Activated effector memory CD4-positive, alpha-beta T cell treated with Interleukin-2 at 50 U/mL for 16 hours (primary cell): ENCODE results near the gene TEKTIP1.
"Not testable (repeated sequence)": the region's sequence is repeated elsewhere in the genome, so short reads cannot be mapped to it uniquely, and the experiment has no call there.

ENCODE experiments used
- DNase-seq: peaks from one replicate; pipeline ENCODE4 v3.0.0-alpha.2; 2020

TEKTIP1 gene

GRCh38 chr19:3524078-3524842, 14.7 kb upstream of the TEKTIP1 start:
- no peak for DNase-seq

GRCh38 chr19:3524904-3525451, 14.0 kb upstream of the TEKTIP1 start:
- no peak for DNase-seq

DNA sequence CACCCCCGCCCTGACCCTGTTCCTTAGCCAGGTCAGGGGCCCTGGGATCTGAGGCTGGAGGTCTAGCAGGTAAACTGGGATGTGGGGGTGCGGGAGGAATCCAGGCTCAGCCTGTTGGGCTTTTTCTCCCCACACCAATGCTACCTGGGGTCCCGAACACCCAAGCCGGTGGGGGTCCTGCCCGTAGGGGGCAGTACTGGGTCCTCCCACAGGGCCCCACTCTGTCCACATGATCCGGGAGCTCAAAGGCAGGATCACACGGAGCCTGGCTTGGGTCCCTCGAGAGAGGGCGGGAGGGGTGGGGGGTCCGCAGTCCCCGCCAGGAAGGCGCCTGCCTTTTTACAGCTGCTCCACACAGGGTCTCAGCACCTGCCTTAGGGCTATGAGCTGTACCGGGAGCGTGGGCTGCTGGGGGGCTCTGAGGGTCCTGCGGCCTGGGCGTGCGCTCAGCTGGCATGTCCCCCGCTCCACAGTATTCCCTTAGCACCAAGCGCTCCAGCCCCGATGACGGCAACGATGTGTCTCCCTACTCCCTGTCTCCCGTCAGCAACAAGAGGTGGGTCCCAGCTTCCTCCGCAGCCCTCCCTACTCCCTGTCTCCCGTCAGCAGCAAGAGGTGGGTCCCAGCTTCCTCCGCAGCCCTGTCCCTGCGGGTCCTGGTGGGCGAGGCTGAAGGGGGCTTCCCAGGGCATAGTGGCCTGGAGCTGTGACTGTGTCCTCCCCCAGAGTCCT, 12.3 kb upstream of the TEKTIP1 start:
- DNase-seq: no peak

DNA sequence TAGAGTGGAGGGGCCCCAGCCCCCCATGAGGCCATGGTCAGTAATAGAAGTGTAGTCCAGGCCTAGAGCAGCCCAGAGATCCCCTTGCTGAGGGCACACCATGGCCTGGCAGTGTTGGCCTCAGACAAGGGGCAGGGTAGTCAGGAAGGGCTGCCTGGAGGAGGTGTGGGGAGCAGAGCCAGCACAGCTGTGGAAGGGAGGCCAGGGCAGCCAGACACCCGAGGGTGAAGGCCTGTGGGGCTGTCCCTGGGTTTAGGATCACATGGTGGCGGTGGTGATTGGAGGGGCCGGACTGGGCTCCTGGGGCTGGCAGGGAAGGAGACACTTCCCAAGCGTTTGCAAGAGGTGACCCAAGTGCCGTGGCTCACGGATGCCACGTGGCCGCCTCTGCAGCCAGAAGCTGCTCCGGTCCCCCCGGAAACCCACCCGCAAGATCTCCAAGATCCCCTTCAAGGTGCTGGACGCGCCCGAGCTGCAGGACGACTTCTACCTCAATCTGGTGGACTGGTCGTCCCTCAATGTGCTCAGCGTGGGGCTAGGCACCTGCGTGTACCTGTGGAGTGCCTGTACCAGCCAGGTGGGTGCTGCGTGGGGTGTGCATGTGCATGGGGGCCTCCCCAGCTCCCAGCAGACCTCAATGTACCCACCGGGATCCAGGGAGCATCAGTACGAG, 11.6 kb upstream of the TEKTIP1 start:
- DNase-seq: no peak

GRCh38 chr19:3528080-3528479, 10.9 kb upstream of the TEKTIP1 start:
- no peak for DNase-seq

DNA sequence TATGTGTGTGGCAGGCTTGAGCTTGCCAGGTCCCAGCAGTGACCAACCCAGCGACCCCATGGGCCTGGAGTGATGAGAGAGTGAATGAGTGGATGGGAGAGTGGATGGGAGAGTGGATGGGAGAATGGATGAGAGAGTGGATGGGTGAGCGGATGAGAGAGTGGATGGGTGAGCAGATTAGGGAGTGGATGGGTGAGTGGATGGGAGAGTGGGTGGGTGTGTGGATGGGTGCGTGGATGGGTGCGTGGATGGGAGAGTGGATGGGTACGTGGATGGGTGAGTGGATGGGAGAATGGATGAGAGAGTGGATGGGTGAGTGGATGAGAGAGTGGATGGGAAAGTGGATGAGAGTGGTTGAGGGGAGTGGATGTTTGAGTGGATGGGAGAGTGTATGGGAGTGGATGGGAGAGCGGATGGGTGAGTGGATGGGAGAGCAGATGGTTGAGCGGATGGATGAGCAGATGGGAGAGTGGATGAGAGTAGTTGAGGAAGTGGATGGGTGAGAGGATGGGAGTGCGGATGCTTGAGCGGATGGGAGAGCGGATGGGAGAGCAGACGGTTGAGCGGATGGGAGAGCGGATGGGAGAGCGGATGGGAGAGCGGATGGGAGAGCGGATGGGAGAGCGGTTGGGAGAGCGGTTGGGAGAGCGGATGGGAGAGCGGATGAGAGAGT, 10.3 kb upstream of the TEKTIP1 start:
- no peak for DNase-seq

DNA sequence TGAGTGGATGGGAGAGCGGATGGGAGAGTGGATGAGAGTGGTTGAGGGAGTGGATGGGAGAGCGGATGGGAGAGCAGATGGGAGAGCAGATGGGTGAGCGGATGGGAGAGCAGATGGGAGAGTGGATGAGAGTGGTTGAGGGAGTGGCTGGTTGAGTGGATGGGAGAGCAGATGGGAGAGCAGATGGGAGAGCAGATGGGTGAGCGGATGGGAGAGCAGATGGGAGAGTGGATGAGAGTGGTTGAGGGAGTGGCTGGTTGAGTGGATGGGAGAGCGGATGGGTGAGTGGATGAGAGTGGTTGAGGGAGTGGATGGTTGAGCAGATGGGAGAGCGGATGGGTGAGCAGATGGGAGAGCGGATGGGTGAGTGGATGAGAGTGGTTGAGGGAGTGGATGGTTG, 9.7 kb upstream of the TEKTIP1 start:
- not testable (repeated sequence) for DNase-seq

- DNase-seq: no peak
Measured at GRCh38 chr19:3530389-3530788, 8.6 kb upstream of the TEKTIP1 start.

DNA sequence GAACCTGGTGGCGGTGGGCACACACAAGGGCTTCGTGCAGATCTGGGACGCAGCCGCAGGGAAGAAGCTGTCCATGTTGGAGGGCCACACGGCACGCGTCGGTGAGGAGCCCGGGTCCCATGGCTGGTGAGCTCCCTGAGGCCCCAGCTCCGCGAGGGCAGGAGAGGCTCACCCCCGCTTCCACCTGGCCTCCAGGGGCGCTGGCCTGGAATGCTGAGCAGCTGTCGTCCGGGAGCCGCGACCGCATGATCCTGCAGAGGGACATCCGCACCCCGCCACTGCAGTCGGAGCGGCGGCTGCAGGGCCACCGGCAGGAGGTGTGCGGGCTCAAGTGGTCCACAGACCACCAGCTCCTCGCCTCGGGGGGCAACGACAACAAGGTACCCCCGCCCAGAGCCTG, 7.3 kb upstream of the TEKTIP1 start:
- DNase-seq: no peak

DNA sequence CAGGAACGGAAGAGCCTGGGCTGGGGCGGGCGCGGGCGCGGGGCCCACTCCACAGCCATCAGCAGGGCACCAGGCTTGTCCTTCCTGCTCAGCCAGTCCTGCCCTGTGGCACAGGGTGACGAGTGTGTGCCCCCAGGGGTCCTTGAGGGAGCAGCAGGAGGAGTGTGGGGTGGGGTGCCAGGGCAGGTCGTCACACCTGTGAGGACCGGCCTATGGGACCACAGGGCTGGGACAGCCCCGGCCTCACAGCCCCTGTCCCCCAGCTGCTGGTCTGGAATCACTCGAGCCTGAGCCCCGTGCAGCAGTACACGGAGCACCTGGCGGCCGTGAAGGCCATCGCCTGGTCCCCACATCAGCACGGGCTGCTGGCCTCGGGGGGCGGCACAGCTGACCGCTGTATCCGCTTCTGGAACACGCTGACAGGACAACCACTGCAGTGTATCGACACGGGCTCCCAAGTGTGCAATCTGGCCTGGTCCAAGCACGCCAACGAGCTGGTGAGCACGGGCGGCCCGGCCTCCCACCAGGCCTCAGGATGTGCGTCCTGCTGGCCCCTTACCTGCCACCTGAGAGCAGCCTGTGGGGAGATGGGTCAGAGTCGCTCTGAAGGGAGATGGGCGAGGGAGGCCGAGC, 6.7 kb upstream of the TEKTIP1 start:
- no peak for DNase-seq

- no peak for DNase-seq
Measured at GRCh38 chr19:3533033-3533432, 5.9 kb upstream of the TEKTIP1 start.

DNA sequence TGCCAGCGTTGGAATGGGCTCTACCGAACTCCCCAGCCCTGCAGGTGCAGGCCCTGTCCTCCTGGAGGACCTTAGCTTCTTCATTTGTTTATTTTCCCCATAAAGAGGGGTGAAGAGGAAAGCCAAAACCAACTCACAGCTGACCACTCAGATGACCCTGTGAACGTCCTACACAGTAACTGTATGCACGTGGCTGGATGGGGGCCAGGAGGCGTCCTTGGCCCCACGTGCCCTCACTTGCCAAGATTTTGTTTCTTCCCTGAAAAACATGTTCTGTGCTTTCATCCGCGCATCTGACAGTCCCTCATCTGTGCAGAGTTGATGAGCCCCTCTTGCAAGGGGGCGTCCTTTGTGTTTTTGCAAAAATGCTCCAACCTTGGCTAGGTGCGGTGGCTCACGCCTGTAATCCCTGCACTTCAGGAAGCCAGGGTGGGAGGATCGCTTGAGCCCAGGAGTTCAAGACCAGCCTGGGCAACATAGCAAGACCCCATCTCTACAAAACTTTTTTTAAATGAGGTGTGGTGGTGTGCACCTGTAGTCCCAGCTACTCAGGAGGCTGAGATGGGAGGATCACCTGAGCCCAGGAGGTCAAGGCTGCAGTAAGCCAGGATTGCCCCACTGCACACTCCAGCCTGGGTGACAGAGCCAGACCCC, 5.3 kb upstream of the TEKTIP1 start:
- no peak for DNase-seq

- no peak for DNase-seq
Measured at GRCh38 chr19:3534375-3535234, 4.4 kb upstream of the TEKTIP1 start.

DNA sequence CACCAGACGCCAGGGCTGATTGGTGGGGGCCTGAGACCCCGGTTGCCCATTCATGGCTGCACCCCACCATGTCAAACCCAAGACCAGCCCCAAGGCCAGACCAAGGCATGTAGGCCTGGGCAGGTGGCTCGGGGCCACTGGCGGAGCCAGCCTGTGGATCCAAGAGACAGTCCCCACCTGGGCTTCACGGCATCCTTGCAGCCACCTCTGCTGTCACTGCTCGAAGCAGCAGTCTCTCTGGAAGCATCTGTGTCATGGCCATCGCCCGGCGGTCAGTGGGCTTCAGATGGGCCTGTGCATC, 3.8 kb upstream of the TEKTIP1 start:
- DNase-seq: no peak

DNA sequence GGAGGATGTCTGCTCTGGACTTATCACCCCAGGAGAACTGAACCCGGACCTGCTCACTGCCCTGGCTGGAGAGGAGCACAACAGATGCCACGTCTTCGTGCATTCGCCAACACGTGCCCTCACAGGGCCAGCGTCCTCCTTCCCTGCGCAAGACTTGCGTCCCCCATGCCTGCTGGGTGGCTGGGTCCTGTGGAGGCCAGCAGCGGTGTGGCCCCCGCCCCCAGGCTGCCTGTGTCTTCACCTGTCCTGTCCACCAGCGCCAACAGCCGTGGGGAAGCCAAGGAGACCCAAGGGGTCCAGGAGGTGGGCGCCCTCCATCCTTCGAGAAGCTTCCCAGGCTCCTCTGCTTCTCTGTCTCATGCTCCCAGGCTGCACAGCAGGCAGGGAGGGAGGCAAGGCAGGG, 3.4 kb upstream of the TEKTIP1 start:
- no peak for DNase-seq

DNA sequence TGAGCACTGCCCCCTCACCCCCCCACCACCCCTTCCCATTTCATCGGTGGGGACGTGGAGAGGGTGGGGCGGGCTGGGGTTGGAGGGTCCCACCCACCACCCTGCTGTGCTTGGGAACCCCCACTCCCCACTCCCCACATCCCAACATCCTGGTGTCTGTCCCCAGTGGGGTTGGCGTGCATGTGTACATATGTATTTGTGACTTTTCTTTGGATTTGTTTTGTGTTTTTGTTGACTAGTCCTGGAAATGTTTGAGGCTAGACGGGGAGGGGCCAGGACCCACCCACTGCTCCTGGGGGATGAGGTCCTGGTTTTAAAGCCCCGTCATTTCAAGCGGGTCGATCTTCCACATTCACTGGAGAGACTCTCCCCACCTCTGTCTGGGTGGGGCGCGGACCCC, 3.0 kb upstream of the TEKTIP1 start:
- DNase-seq: no peak

GRCh38 chr19:3536429-3537100, 2.4 kb upstream of the TEKTIP1 start:
- DNase-seq: no peak

DNA sequence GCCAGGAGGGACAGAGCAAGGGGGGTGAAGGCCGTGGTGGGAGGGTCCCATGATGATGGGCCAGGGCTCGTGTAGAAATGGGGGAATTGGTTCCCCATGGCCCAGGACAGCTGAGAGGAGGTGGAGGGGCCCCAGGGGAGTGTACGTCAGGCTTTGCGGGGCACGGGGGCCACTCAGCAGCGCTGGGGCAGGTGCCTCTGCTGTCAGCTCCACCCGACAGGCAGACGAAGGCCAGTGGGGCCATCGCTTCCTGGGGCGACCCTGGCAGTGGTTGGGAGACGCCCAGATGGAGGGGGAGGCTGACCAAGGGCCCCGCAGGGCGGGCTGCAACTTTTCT, 1.9 kb upstream of the TEKTIP1 start:
- no peak for DNase-seq

DNA sequence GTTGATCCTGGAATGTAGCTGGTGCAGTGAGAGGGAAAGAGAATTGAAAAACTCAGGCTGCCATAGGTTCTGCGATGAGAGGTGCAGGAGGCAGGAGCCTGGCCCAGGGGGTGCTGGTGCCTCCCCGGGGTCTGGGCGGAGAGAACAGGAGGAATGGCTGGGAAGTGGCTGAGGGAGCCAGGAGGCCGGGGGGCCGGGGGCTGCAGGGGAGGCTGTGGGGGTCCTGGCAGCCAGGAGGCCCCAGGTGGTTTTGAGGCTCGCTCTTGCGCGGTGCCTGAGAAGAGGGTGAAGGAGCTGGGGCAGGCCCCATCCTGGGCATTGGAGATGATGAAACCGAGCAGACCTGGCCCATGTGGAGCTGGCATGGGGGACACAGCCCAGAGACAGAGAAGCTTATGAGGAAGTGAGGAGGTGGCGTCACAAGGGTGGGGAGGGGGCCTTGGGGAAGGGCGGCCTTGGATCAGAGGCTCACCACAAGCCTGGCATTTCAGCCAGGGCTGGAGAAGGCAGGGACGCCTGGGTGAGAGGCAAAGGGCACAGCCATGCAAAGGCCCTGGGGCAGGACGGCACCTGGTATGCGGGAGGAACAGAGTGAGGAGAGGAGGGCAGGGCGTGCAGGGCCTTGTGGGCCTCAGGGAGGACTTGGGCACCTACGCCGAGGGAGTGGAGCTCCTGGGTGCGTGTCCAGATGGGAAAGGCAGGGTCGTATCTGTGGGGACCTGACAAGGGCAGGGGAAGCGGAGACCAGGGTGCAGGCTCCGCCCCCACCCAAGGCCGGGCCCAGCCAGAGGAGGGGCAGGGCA, 1.3 kb upstream of the TEKTIP1 start:
- DNase-seq: no peak
